Measurements from ENCODE around the gene DRC1.

DNA sequence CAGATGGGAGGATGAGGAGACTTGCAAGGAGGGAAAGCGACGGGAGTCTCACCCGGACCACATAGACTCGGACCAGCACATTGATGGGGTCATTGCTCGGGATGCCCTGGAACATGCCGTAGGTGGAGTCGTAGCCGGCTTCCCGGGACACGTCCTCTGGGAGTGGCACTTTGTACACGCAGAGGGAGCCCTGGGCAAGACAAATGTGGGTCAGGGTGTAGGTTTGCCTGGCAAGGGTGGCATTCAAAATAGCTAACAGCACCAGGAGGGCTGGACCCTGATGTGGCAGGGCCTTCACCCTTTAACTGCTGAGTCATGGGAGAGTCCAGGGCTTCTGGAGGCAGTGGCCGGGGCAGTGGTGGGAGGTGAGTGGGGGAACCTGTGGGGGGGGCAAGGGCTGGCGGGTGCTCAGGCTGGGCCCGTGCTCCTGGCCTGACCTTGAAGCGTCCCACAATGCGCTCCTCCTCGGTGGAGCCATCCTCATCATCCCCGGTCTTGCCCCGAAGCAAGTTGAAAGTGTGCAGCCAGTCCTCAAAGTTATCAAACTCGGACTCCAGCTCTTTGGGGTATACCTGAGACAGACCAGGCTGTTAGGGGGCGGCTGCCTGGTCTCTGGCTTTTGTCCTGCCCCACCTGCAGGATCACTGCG, 65.1 kb downstream of the DRC1 start:
- TF ChIP-seq, protein P1, sequence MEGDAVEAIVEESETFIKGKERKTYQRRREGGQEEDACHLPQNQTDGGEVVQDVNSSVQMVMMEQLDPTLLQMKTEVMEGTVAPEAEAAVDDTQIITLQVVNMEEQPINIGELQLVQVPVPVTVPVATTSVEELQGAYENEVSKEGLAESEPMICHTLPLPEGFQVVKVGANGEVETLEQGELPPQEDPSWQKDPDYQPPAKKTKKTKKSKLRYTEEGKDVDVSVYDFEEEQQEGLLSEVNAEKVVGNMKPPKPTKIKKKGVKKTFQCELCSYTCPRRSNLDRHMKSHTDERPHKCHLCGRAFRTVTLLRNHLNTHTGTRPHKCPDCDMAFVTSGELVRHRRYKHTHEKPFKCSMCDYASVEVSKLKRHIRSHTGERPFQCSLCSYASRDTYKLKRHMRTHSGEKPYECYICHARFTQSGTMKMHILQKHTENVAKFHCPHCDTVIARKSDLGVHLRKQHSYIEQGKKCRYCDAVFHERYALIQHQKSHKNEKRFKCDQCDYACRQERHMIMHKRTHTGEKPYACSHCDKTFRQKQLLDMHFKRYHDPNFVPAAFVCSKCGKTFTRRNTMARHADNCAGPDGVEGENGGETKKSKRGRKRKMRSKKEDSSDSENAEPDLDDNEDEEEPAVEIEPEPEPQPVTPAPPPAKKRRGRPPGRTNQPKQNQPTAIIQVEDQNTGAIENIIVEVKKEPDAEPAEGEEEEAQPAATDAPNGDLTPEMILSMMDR (IDR thresholded peaks at IDR 0.05; ENCODE audit: low read length): no peak
- TF ChIP-seq EZH2phosphoT487 (IDR thresholded peaks at IDR 0.05; ENCODE audit: low read length): no peak
